Stimulated activated CD4-positive, alpha-beta T cell treated with anti-CD3 and anti-CD28 coated beads, Interleukin-15, amount 100 ng/mL, for 1 hour (primary cell): ENCODE measurements around the gene CCDC197.

Source experiments
- DNase-seq, 2 donors: peaks; one replicate each; pipeline ENCODE4 v3.0.0-alpha.2; 2020; ENCODE audit warnings: low read depth in 1 of 2, low spot score in 1 of 2

CCDC197 gene

GRCh38 chr14:94056579-94057308 is 59.6 kb downstream of the CCDC197 start:
- no peak for DNase-seq

- no peak for DNase-seq
These were observed 61.1 kb downstream of the CCDC197 start for GRCh38 chr14:94058128-94058673.
